Vagina (tissue), 2 donors: Measurements from ENCODE around the gene PTGDS. TPM values are rescaled to one million over a fixed set of nuclear protein-coding genes. Genes with fewer than 3 reads are reported as not detected.

Experiments used
- DNase-seq, 2 donors: peaks; one replicate each; pipeline ENCODE4 v3.0.0-alpha.2; 2017; ENCODE audit errors: extremely low spot score in 2 of 2
- H3K27ac ChIP-seq: fragments of 200-600 bp; sonication (generic); one replicate; pipeline ENCODE4 v1.5.1; 2019
- H3K27me3 ChIP-seq: fragments of 200-600 bp; sonication (generic); one replicate; pipeline ENCODE4 v1.5.1; 2019
- H3K36me3 ChIP-seq, 2 donors: fragments of 200-600 bp; sonication (generic); one replicate each; pipeline ENCODE4 v1.5.1; 2017 to 2019
- H3K4me1 ChIP-seq: fragments of 200-600 bp; sonication (generic); one replicate; pipeline ENCODE4 v1.5.1; 2019
- H3K4me3 ChIP-seq, 2 donors: fragments of 200-600 bp; sonication (generic); 1 replicate in 1 of 2; 2 replicates in 1 of 2; pipeline ENCODE4 v1.5.1; 2016 to 2019
- H3K9me3 ChIP-seq: fragments of 200-600 bp; sonication (generic); one replicate; pipeline ENCODE4 v1.5.1; 2019
- POLR2A ChIP-seq, 2 donors: fragments of 450-650 bp; IDR thresholded peaks; one replicate each; pipeline ENCODE4 v1.6.1; 2017; ENCODE audit warnings: antibody characterized with exemption in 2 of 2, mild to moderate bottlenecking in 2 of 2, moderate library complexity in 2 of 2
- POLR2AphosphoS5 ChIP-seq, 2 donors: sonication (generic); formaldehyde crosslinking; IDR thresholded peaks; one replicate each; pipeline ENCODE4 v1.9.0; 2017; ENCODE audit warnings: antibody characterized with exemption in 2 of 2, mild to moderate bottlenecking in 2 of 2, low read depth in 1 of 2; ENCODE audit not compliant: insufficient read depth in 1 of 2
- intact Hi-C: fragments of 100-400 bp; cut with DNase I; formaldehyde crosslinking; loops from one replicate; pipeline ENCODE4 v1.15.1; 2023
- total RNA-seq: library from RNA; depleted of rRNA; stranded (reverse); fragments of >200 nt; gene quantifications from one replicate; pipeline ENCODE4 v1.2.3, GENCODE V29; 2016
- TF ChIP-seq, protein P1 (sequence below), 3 experiments: fragments of 450-650 bp in 2 of 3; fragments of 200-600 bp in 1 of 3; sonication (generic) in 1 of 3; IDR thresholded peaks; one replicate each; pipeline ENCODE4 v1.5.1; 2017 to 2019; ENCODE audit warnings: antibody characterized with exemption in 3 of 3, mild to moderate bottlenecking in 2 of 3, moderate library complexity in 2 of 3

Gene PTGDS
- total RNA-seq, 1 donor from 2014 or later: 301 TPM

DNA sequence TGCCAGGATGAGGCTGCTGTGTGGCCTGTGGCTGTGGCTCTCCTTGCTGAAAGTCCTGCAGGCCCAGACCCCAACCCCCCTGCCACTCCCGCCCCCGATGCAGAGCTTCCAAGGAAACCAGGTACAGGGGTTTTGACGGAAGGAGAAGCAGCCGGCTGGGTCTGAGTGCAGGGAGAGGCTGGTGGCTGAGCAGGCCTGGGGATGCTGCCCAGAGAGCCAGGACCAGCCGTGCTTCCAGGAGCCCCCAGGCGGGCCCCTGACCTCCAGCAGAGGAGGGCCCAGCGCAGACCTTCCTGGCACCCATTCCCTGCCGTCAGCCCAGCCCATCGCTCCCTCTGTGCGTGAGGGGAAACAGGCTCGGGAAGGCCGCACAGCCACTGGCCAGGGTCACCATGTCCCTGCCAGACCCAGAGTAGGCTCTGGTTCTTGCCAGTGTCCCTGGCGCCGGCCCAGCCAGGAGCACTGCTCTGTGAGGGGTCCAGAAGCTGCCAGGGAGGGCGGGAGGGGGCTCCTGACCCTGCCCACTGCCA lies 24.9 kb upstream of the PTGDS start:
- no peak for DNase-seq
- peaks cover 45% of the 10 kb centered on the region for H3K4me1 ChIP-seq
- no peaks in the 10 kb centered on the region for H3K27me3 ChIP-seq
- no peak overlapping the region for H3K4me3 ChIP-seq
- no peaks in the 10 kb centered on the region for H3K9me3 ChIP-seq
- H3K27ac ChIP-seq: peak overlapping the region; percentile 62
- peak in 1 of 2 donors; percentile 23 for TF ChIP-seq POLR2AphosphoS5 (IDR thresholded peaks at IDR 0.05; ENCODE audit: insufficient read depth in 1 of 2, low read depth in 1 of 2)
- TF ChIP-seq, protein P1, sequence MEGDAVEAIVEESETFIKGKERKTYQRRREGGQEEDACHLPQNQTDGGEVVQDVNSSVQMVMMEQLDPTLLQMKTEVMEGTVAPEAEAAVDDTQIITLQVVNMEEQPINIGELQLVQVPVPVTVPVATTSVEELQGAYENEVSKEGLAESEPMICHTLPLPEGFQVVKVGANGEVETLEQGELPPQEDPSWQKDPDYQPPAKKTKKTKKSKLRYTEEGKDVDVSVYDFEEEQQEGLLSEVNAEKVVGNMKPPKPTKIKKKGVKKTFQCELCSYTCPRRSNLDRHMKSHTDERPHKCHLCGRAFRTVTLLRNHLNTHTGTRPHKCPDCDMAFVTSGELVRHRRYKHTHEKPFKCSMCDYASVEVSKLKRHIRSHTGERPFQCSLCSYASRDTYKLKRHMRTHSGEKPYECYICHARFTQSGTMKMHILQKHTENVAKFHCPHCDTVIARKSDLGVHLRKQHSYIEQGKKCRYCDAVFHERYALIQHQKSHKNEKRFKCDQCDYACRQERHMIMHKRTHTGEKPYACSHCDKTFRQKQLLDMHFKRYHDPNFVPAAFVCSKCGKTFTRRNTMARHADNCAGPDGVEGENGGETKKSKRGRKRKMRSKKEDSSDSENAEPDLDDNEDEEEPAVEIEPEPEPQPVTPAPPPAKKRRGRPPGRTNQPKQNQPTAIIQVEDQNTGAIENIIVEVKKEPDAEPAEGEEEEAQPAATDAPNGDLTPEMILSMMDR (IDR thresholded peaks at IDR 0.05): no peak
- H3K36me3 ChIP-seq: no peaks in the 10 kb centered on the region
- intact Hi-C loops: no loop called here

DNA sequence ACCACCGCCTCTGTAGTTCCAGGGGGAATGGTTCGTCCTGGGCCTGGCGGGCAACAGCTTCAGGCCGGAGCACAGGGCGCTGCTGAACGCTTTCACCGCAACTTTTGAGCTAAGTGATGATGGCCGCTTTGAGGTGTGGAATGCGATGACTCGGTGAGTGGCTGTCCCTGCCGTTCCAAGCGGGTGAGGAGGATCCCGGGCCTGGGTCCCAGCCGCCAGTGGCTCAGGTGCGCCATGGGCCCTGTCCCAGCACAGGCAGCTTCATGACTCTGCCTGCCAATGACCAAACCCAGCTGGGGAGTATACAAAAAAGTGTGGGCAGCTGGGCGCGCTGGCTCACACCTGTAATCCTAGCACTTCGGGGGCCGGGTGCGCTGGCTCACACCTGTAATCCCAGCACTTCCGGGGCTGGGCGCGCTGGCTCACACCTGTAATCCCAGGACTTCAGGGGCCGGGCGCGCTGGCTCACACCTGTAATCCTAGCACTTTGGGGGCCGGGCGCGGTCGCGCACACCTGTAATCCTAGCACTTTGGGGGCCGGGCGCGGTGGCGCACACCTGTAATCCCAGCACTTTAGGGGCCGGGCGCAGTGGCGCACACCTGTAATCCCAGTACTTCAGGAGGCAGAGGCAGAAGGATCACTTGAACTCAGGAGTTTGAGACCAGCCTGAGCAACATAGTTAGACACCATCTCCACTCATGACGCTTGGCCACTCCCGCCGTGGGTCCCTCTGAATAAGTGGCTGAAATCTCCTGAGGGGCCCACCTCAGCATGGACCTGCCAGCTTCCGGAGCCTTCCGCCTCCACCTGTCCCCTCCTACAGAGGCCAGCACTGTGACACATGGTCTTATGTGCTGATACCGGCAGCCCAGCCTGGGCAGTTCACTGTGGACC lies 24.2 kb upstream of the PTGDS start:
- Histone ChIP-seq H3K27me3 (no peaks in the 10 kb centered on the region), H3K9me3 (no peaks in the 10 kb centered on the region), H3K4me3 (no peak overlapping the region), H3K4me1 (peaks cover 38% of the 10 kb centered on the region), H3K36me3 (no peaks in the 10 kb centered on the region), H3K27ac (peak overlapping the region; percentile 62)
- intact Hi-C loops: no loop called here
- TF ChIP-seq POLR2A (IDR thresholded peaks at IDR 0.05) (no peak), POLR2AphosphoS5 (IDR thresholded peaks at IDR 0.05; ENCODE audit: insufficient read depth in 1 of 2, low read depth in 1 of 2) (no peak)
- TF ChIP-seq, protein P1 (IDR thresholded peaks at IDR 0.05): no peak
- no peak for DNase-seq

DNA sequence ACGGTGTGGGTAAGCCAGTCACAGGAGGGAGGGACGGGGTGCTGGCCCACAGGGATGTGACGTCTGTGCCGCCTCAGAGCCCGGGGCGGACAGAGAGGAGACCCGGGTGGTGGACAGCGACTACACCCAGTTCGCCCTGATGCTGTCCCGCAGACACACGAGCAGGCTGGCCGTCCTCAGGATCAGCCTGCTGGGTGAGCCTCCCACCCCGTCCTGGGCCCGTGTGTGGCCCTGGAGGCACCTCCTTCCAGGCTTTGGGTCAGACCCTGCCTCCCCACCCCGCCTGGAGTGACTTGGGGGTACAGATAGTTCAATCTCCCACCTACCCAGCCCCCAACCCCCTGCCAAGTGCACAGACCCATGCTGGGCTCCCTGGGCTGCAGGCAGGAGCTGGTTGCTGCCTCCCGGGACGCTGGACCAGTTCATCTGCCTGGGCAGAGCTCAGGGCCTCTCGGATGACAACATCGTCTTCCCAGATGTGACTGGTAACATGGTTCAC lies 23.5 kb upstream of the PTGDS start:
- no peak for DNase-seq
- H3K4me3 ChIP-seq: no peak overlapping the region
- H3K9me3 ChIP-seq: no peaks in the 10 kb centered on the region
- intact Hi-C loops: no loop called here
- no peaks in the 10 kb centered on the region for H3K36me3 ChIP-seq
- peaks cover 34% of the 10 kb centered on the region for H3K4me1 ChIP-seq
- no peaks in the 10 kb centered on the region for H3K27me3 ChIP-seq
- H3K27ac ChIP-seq: no peak overlapping the region
- no peak for TF ChIP-seq POLR2AphosphoS5 (IDR thresholded peaks at IDR 0.05; ENCODE audit: insufficient read depth in 1 of 2, low read depth in 1 of 2)
- TF ChIP-seq, protein P1 (IDR thresholded peaks at IDR 0.05): no peak
- TF ChIP-seq POLR2A (IDR thresholded peaks at IDR 0.05): no peak

DNA sequence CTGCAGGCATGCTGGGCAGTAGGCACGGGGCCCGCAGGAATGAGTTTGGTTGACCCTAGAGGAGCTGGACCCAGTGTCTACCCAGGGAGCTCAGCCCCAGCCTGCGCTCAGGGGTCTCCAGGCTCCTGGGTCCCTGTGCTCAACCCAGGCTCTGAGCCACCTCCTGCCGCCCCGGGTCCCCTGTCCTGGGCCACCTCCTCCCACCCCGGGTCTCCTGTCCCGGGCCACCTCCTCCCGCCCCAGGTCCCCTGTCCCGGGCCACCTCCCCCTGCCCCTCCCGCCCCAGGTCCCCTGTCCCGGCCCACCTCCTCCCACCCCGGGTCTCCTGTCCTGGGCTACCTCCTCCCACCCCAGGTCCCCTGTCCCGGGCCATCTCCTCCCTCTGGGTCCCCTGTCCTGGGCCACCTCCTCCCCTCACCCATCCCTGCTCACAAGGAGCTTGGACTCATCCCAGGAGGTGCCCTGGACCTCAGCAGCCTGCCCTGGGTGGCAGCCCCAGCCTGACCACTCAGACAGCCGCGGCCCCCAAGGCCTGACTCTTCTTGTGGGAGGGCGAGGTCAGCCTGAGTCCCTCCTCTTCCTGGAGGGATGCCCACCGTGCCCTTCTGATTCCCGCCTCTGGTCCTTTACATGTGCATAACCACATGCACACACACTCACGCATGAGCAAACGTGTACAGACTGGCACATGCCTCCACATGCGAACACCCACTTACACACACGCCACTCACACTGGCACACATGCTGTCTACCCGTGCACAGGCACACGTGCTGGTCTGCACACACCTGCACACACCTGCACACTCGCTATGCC lies 22.8 kb upstream of the PTGDS start:
- TF ChIP-seq POLR2A (IDR thresholded peaks at IDR 0.05) (no peak), POLR2AphosphoS5 (IDR thresholded peaks at IDR 0.05; ENCODE audit: insufficient read depth in 1 of 2, low read depth in 1 of 2) (no peak)
- TF ChIP-seq, protein P1 (IDR thresholded peaks at IDR 0.05): no peak
- Histone ChIP-seq H3K27ac (no peak overlapping the region), H3K4me3 (no peak overlapping the region), H3K27me3 (no peaks in the 10 kb centered on the region), H3K9me3 (no peaks in the 10 kb centered on the region), H3K36me3 (no peaks in the 10 kb centered on the region), H3K4me1 (peaks cover 27% of the 10 kb centered on the region)
- DNase-seq: no peak
- intact Hi-C loops: no loop called here
